Kidney capillary endothelial cell (primary cell): ENCODE measurements around the gene JDP2.
"Not testable (repeated sequence)": the region's sequence is repeated elsewhere in the genome, so short reads cannot be mapped to it uniquely, and the experiment has no call there.

Experiments used
- DNase-seq: peaks from one replicate; pipeline ENCODE4 v3.0.0-alpha.2; 2018; ENCODE audit warnings: low spot score

Gene JDP2

GRCh38 chr14:75456069-75456996, 28.5 kb downstream of the JDP2 start:
- DNase-seq = no peak

GRCh38 chr14:75456997-75457335, 29.1 kb downstream of the JDP2 start:
- no peak for DNase-seq

GRCh38 chr14:75457648-75458165, 29.9 kb downstream of the JDP2 start:
- DNase-seq = no peak

GRCh38 chr14:75458305-75458704, 30.5 kb downstream of the JDP2 start:
- no peak for DNase-seq

- DNase-seq = no peak
Observed at GRCh38 chr14:75459099-75459741, 31.4 kb downstream of the JDP2 start.

GRCh38 chr14:75459791-75460190, 32.0 kb downstream of the JDP2 start:
- no peak for DNase-seq

- DNase-seq = no peak
Observed at GRCh38 chr14:75460394-75460793, 32.6 kb downstream of the JDP2 start.

GRCh38 chr14:75461303-75461702, 33.5 kb downstream of the JDP2 start:
- DNase-seq = no peak

GRCh38 chr14:75461755-75462349, 34.0 kb downstream of the JDP2 start:
- DNase-seq = no peak

- DNase-seq = no peak
Observed at GRCh38 chr14:75464626-75465025, 36.8 kb downstream of the JDP2 start.

- DNase-seq = no peak
Observed at GRCh38 chr14:75467763-75468162, 39.9 kb downstream of the JDP2 start.

GRCh38 chr14:75469164-75469563, 41.3 kb downstream of the JDP2 start:
- DNase-seq = no peak

- DNase-seq = no peak
Observed at GRCh38 chr14:75469606-75470237, 41.9 kb downstream of the JDP2 start.

- no peak for DNase-seq
Observed at GRCh38 chr14:75470238-75470797, 42.5 kb downstream of the JDP2 start.

- DNase-seq = no peak
Observed at GRCh38 chr14:75471059-75471458, 43.2 kb downstream of the JDP2 start.

- not testable (repeated sequence) for DNase-seq
Observed at GRCh38 chr14:75474127-75474526, 46.3 kb downstream of the JDP2 start.

- no peak for DNase-seq
Observed at GRCh38 chr14:75476274-75476995, 48.6 kb downstream of the JDP2 start.

GRCh38 chr14:75477881-75478280, 50.1 kb downstream of the JDP2 start:
- no peak for DNase-seq

- DNase-seq = no peak
Observed at GRCh38 chr14:75479770-75480600, 52.2 kb downstream of the JDP2 start.

- no peak for DNase-seq
Observed at GRCh38 chr14:75482366-75482765, 54.5 kb downstream of the JDP2 start.
